GM12891 (cell line): Measurements from ENCODE around the gene TYRO3.

Experiments
- POLR2A ChIP-seq: IDR thresholded peaks from 2 replicates; pipeline ENCODE4 v1.6.1; 2011; ENCODE audit warnings: low read depth, low read length, control low read depth
- POLR2AphosphoS5 ChIP-seq: IDR thresholded peaks from 2 replicates; pipeline ENCODE4 v1.6.1; 2011; ENCODE audit warnings: low read depth, low read length, control low read depth
- TAF1 ChIP-seq: IDR thresholded peaks from 2 replicates; pipeline ENCODE4 v1.6.1; 2011; ENCODE audit warnings: low read depth, low read length, control low read depth

DNA sequence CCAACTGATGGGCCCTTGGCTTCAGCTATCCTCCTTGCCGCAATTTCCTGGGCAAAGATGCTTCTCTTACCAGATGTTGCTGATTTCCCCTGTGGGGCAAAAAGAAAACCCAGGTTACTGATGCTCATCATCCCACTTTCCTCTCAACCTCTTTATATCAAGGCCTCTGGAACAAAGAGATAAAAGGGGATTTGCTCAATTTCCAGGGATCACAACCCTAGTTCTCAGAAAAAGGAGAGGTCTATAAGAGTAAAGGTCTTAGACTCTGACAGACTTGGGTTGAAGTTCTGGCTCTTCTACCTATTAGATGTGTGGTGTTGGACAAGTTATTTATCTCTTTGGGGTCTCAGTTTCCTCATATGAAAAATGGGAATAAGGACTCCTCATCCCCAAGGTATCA, 23.5 kb upstream of the TYRO3 start:
- no peak for TF ChIP-seq POLR2AphosphoS5
- TF ChIP-seq TAF1 = no peak
- TF ChIP-seq POLR2A = no peak
